ENCODE results near the gene ETHE1. TPM values are rescaled to one million over a fixed set of nuclear protein-coding genes. Genes with fewer than 3 reads are reported as not detected.

The ETHE1 gene
- total RNA-seq, 1 donor from 2014 or later = 42.9 TPM

- H3K27ac Mint-ChIP-seq (ENCODE audit: unreplicated experiment) = no peak overlapping the region
- no peaks in the 10 kb centered on the region for H3K9me3 Mint-ChIP-seq (ENCODE audit: unreplicated experiment)
- H3K4me1 Mint-ChIP-seq (ENCODE audit: unreplicated experiment) = no peaks in the 10 kb centered on the region
- peak overlapping the region; percentile 12 for H3K4me3 Mint-ChIP-seq (ENCODE audit: unreplicated experiment)
- no peak for TF ChIP-seq CTCF (IDR thresholded peaks at IDR 0.05; ENCODE audit: unreplicated experiment)
- peaks cover 7% of the 10 kb centered on the region for H3K27me3 Mint-ChIP-seq (ENCODE audit: unreplicated experiment)
- no peak for DNase-seq (ENCODE audit: low spot score)
- H3K36me3 Mint-ChIP-seq (ENCODE audit: low read depth, unreplicated experiment) = peaks cover 41% of the 10 kb centered on the region
These were observed 16.3 kb downstream of the ETHE1 start for GRCh38 chr19:43510713-43511112.

DNA sequence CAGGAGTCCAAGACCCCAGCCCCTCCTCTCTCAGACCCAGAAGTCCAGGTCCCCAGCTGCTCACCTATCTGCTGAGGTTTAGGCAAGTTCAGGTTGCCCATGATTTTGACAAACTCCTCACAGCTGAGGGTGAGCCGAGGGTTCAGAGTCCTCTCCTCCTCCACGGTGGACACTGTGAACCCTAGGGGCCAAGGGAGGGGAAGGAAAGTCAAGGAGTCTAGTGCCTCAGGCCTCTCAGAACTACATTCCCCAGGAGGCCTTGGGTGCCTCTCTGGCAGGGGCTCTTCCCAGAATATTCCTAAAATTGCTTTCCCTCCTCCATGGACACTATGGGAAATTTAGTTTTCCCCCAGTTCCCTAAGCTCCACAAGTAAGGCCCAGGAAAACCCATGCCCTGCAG is 19.1 kb downstream of the ETHE1 start:
- Mint-ChIP-seq H3K9me3 (ENCODE audit: unreplicated experiment) (no peaks in the 10 kb centered on the region), H3K4me1 (ENCODE audit: unreplicated experiment) (peaks cover 14% of the 10 kb centered on the region), H3K27me3 (ENCODE audit: unreplicated experiment) (peaks cover 11% of the 10 kb centered on the region), H3K36me3 (ENCODE audit: low read depth, unreplicated experiment) (peaks cover 35% of the 10 kb centered on the region), H3K4me3 (ENCODE audit: unreplicated experiment) (no peak overlapping the region), H3K27ac (ENCODE audit: unreplicated experiment) (no peak overlapping the region)
- no peak for DNase-seq (ENCODE audit: low spot score)
- TF ChIP-seq CTCF (IDR thresholded peaks at IDR 0.05; ENCODE audit: unreplicated experiment) = no peak

DNA sequence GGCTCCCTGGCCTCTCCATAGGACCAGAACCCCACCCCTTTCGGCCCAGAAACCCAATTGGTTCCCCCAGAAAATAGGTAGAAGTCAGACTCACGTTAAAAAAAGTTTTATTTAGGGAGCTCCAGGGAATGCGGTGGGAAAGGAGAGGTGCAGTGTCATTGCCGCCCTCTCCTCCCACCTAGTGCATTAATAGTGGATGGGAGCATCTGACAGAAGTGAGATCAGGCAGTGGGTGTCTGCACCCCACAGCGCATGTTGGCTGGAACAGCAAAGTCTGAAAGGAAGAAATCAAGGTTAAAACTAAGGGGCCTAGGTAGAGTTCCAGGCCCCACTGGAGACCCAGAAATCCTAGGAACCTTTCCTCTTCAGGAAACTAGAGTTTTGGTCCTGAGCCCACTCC is 20.4 kb downstream of the ETHE1 start:
- peaks cover 16% of the 10 kb centered on the region for H3K4me1 Mint-ChIP-seq (ENCODE audit: unreplicated experiment)
- no peak for DNase-seq (ENCODE audit: low spot score)
- peaks cover 26% of the 10 kb centered on the region for H3K36me3 Mint-ChIP-seq (ENCODE audit: low read depth, unreplicated experiment)
- H3K27ac Mint-ChIP-seq (ENCODE audit: unreplicated experiment) = no peak overlapping the region
- no peak for TF ChIP-seq CTCF (IDR thresholded peaks at IDR 0.05; ENCODE audit: unreplicated experiment)
- peaks cover 11% of the 10 kb centered on the region for H3K27me3 Mint-ChIP-seq (ENCODE audit: unreplicated experiment)
- H3K9me3 Mint-ChIP-seq (ENCODE audit: unreplicated experiment) = no peaks in the 10 kb centered on the region
- no peak overlapping the region for H3K4me3 Mint-ChIP-seq (ENCODE audit: unreplicated experiment)

DNA sequence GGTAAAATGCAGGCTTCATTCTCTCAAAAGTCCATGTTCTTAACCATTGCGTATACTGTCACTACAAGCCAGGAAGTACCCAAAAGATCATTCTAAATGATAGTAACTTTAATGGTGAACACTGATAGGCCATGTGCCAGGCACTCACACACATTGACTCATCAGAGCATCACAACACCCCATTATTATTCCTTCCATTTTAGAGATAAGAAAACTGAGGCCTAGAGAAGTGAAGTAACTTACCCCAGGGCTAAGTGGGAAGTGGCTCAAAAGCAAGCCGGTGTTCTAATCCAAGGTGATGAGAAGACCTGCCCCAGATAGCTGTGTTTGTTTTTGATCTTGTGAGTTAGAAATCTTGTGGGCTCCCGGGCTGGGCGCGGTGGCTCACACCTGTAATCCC is 21.1 kb downstream of the ETHE1 start:
- Mint-ChIP-seq H3K4me1 (ENCODE audit: unreplicated experiment) (peaks cover 16% of the 10 kb centered on the region), H3K4me3 (ENCODE audit: unreplicated experiment) (peak overlapping the region; percentile 62), H3K27ac (ENCODE audit: unreplicated experiment) (peak overlapping the region; percentile 52), H3K36me3 (ENCODE audit: low read depth, unreplicated experiment) (peaks cover 24% of the 10 kb centered on the region), H3K9me3 (ENCODE audit: unreplicated experiment) (no peaks in the 10 kb centered on the region), H3K27me3 (ENCODE audit: unreplicated experiment) (peaks cover 13% of the 10 kb centered on the region)
- no peak for DNase-seq (ENCODE audit: low spot score)
- TF ChIP-seq CTCF (IDR thresholded peaks at IDR 0.05; ENCODE audit: unreplicated experiment) = no peak

DNA sequence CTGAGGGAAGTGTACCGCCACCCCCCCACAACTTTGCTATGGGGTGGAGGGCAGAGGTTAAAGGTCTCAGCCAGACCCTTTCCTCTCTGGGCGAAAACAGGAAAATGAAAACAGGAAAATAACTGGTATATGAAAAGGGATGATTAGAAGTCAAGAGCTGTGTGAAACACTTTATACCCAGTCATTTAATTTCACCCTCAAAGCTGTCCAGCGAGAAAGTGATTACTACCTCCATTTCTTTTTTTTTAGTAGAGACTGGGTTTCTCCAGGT is 21.9 kb downstream of the ETHE1 start:
- H3K36me3 Mint-ChIP-seq (ENCODE audit: low read depth, unreplicated experiment) = peaks cover 23% of the 10 kb centered on the region
- no peak for TF ChIP-seq CTCF (IDR thresholded peaks at IDR 0.05; ENCODE audit: unreplicated experiment)
- H3K27me3 Mint-ChIP-seq (ENCODE audit: unreplicated experiment) = peaks cover 13% of the 10 kb centered on the region
- H3K4me3 Mint-ChIP-seq (ENCODE audit: unreplicated experiment) = peak overlapping the region; percentile 83
- peaks cover 16% of the 10 kb centered on the region for H3K4me1 Mint-ChIP-seq (ENCODE audit: unreplicated experiment)
- H3K9me3 Mint-ChIP-seq (ENCODE audit: unreplicated experiment) = no peaks in the 10 kb centered on the region
- DNase-seq (ENCODE audit: low spot score) = no peak
- no peak overlapping the region for H3K27ac Mint-ChIP-seq (ENCODE audit: unreplicated experiment)

All from endothelial cell (in vitro differentiated cells).